GM12878 (cell line): ENCODE data around the gene DOCK1.

Experiments
- MYC ChIP-seq: IDR thresholded peaks from 2 replicates; pipeline ENCODE4 v1.6.1; 2011; ENCODE audit warnings: mild to moderate bottlenecking, low read length, moderate library complexity, inconsistent platforms; ENCODE audit not compliant: insufficient read depth, insufficient replicate concordance, insufficient read length, severe bottlenecking
- POLR2A ChIP-seq: IDR thresholded peaks from 2 replicates; pipeline ENCODE4 v1.6.1; 2011; ENCODE audit warnings: low read depth, mild to moderate bottlenecking, low read length
- POLR2AphosphoS5 ChIP-seq: IDR thresholded peaks from 2 replicates; pipeline ENCODE4 v1.6.1; 2011; ENCODE audit warnings: mild to moderate bottlenecking, low read length, inconsistent platforms
- TF ChIP-seq, protein P1 (sequence below): fragments of 450-650 bp; IDR thresholded peaks from 2 replicates; pipeline ENCODE4 v1.6.1; 2017; ENCODE audit warnings: mild to moderate bottlenecking
- TF ChIP-seq, protein P2 (sequence below): IDR thresholded peaks from 2 replicates; pipeline ENCODE4 v1.6.1; 2011; ENCODE audit warnings: low read depth, low read length, improper control_type of control experiment, borderline replicate concordance

DNA sequence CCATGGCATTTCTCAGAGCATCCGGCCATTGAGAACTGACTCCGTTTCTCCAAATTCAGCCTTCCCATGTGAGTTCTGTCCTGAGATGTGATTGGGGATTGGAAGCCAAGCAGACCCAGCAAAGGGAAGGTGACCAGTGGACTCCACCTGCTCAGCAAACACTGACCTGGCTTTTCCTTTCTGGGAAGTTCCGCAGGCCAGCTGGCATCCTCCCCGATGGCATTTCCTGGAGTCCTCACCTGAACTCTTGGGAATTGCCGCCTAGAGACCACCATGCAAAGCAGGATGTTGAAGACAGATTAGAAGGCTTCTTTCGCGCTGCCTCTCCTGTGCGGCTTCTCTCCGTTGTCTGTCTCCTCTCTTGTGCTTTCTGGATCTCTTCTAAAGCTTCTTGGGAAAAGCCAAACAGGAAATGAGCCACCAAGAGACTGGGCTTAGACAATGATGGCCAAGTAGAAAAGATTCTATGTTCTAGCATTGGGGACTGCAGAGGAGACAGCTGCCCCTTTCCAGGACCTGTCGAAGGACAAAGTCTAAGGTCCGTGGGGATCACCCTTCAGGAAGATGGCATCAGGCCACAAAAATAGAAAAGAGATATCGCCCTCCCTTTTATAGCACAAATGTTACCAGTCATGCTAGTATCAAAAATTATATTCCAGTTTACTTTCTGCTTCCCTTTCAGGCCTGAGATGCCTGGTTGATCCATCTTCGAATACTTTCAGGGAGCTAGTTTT is 394.9 kb downstream of the DOCK1 start:
- TF ChIP-seq POLR2A = no peak
- no peak for TF ChIP-seq MYC
- TF ChIP-seq, protein P1, sequence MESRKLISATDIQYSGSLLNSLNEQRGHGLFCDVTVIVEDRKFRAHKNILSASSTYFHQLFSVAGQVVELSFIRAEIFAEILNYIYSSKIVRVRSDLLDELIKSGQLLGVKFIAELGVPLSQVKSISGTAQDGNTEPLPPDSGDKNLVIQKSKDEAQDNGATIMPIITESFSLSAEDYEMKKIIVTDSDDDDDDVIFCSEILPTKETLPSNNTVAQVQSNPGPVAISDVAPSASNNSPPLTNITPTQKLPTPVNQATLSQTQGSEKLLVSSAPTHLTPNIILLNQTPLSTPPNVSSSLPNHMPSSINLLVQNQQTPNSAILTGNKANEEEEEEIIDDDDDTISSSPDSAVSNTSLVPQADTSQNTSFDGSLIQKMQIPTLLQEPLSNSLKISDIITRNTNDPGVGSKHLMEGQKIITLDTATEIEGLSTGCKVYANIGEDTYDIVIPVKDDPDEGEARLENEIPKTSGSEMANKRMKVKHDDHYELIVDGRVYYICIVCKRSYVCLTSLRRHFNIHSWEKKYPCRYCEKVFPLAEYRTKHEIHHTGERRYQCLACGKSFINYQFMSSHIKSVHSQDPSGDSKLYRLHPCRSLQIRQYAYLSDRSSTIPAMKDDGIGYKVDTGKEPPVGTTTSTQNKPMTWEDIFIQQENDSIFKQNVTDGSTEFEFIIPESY = no peak
- TF ChIP-seq, protein P2, sequence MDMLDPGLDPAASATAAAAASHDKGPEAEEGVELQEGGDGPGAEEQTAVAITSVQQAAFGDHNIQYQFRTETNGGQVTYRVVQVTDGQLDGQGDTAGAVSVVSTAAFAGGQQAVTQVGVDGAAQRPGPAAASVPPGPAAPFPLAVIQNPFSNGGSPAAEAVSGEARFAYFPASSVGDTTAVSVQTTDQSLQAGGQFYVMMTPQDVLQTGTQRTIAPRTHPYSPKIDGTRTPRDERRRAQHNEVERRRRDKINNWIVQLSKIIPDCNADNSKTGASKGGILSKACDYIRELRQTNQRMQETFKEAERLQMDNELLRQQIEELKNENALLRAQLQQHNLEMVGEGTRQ = no peak
- no peak for TF ChIP-seq POLR2AphosphoS5
